K562 (cell line): ENCODE measurements around the gene EBNA1BP2. TPM values are rescaled to one million over a fixed set of nuclear protein-coding genes. Genes with fewer than 3 reads are reported as not detected.

Source experiments
- ARID3B ChIP-seq: fragments of 250-450 bp; sonication (Bioruptor Pico); IDR thresholded peaks from 2 replicates; pipeline ENCODE4 v1.4.0; 2020; ENCODE audit warnings: borderline replicate concordance
- C11orf30 ChIP-seq: fragments of 450-650 bp; IDR thresholded peaks from 2 replicates; pipeline ENCODE4 v1.6.1; 2016; ENCODE audit warnings: low read depth, mild to moderate bottlenecking
- CBFA2T3 ChIP-seq: fragments of 450-650 bp; IDR thresholded peaks from 2 replicates; pipeline ENCODE4 v1.6.1; 2017
- CEBPZ ChIP-seq: fragments of 150-350 bp; IDR thresholded peaks from 2 replicates; pipeline ENCODE4 v1.6.1; 2014; ENCODE audit warnings: low read depth, mild to moderate bottlenecking, low read length, borderline replicate concordance
- COPS2 ChIP-seq: fragments of 450-650 bp; conservative IDR thresholded peaks from 2 replicates; pipeline ENCODE4 v1.6.1; 2016; ENCODE audit warnings: mild to moderate bottlenecking, moderate library complexity
- CTBP1 ChIP-seq: fragments of 450-650 bp; IDR thresholded peaks from 2 replicates; pipeline ENCODE4 v1.6.1; 2016; ENCODE audit warnings: borderline replicate concordance
- MAFG ChIP-seq: fragments of 450-650 bp; conservative IDR thresholded peaks from 2 replicates; pipeline ENCODE4 v1.6.1; 2016; ENCODE audit warnings: missing genetic modification characterization, missing compliant biosample characterization
- MAZ ChIP-seq, 2 experiments: fragments of 450-650 bp in 1 of 2; sonication (generic) in 1 of 2; formaldehyde crosslinking; IDR thresholded peaks in 1 of 2; conservative IDR thresholded peaks in 1 of 2; 2 replicates each; pipeline versions ENCODE4 v1.4.0 to v1.5.0; 2020; ENCODE audit warnings: mild to moderate bottlenecking in 1 of 2, missing genetic modification reagents in 1 of 2
- NR1H2 ChIP-seq: sonication (generic); formaldehyde crosslinking; IDR thresholded peaks from 2 replicates; pipeline ENCODE4 v1.4.0; 2020; ENCODE audit warnings: mild to moderate bottlenecking, missing genetic modification reagents
- RCOR1 ChIP-seq, 2 experiments: IDR thresholded peaks; 2 replicates each; pipeline ENCODE4 v1.6.1; 2012; ENCODE audit warnings: low read depth in 2 of 2, low read length in 2 of 2, borderline replicate concordance in 1 of 2, improper control_type of control experiment in 1 of 2
- SUPT5H ChIP-seq: fragments of 450-650 bp; IDR thresholded peaks from 2 replicates; pipeline ENCODE4 v1.6.1; 2016
- TEAD1 ChIP-seq, 2 experiments: fragments of 450-650 bp in 1 of 2; sonication (generic) in 1 of 2; formaldehyde crosslinking; IDR thresholded peaks; 2 replicates each; pipeline versions ENCODE4 v1.4.0 to v1.8.0; 2020 to 2022; ENCODE audit warnings: mild to moderate bottlenecking in 2 of 2, missing genetic modification reagents in 1 of 2
- TEAD4 ChIP-seq, 2 experiments: sonication (generic) in 1 of 2; formaldehyde crosslinking in 1 of 2; IDR thresholded peaks; 2 replicates each; pipeline versions ENCODE4 v1.6.1 to v1.8.0; 2012 to 2022; ENCODE audit warnings: borderline replicate concordance in 1 of 2, inconsistent platforms in 1 of 2, low read length in 1 of 2, mild to moderate bottlenecking in 1 of 2, missing genetic modification reagents in 1 of 2
- ZBTB8A ChIP-seq: fragments of 450-650 bp; IDR thresholded peaks from 2 replicates; pipeline ENCODE4 v1.6.1; 2018; ENCODE audit warnings: mild to moderate bottlenecking, moderate library complexity; ENCODE audit not compliant: partially characterized antibody
- ZNF311 ChIP-seq: fragments of 250-450 bp; sonication (Bioruptor Pico); IDR thresholded peaks from 2 replicates; pipeline ENCODE4 v1.4.0; 2020; ENCODE audit warnings: mild to moderate bottlenecking, moderate library complexity
- ZNF512 ChIP-seq: IDR thresholded peaks from 2 replicates; pipeline ENCODE4 v1.6.1; 2016; ENCODE audit warnings: missing genetic modification characterization, missing compliant biosample characterization
- ZNF764 ChIP-seq: fragments of 250-450 bp; sonication (Bioruptor Pico); IDR thresholded peaks from 2 replicates; pipeline ENCODE4 v1.4.0; 2020; ENCODE audit warnings: low read depth, mild to moderate bottlenecking, moderate library complexity
- ZNF766 ChIP-seq: fragments of 200-800 bp; sonication (Bioruptor generic); conservative IDR thresholded peaks from 2 replicates; pipeline ENCODE4 v1.6.1; 2016; ENCODE audit warnings: missing genetic modification characterization, missing compliant biosample characterization
- polyA plus RNA-seq, 8 experiments: library from polyadenylated mRNA; depleted of rRNA in 4 of 8; stranded (reverse) in 5 of 8; unstranded in 3 of 8; fragments of >200 nt; fragmentation: Nextera tagmentation in 2 of 8; fragmentation: Illumina TruSeq in 1 of 8; extraction: Ambion mirVana in 2 of 8; extraction: Trizol in 1 of 8; gene quantifications; 2 replicates each; pipeline versions ENCODE4 v1.2.1 to v1.2.3, GENCODE V29; 2011 to 2014; ENCODE audit warnings: inconsistent platforms in 1 of 8, missing spikeins in 1 of 8
- total RNA-seq, 7 experiments: library from RNA; depleted of rRNA in 6 of 7; stranded (reverse); fragments of >200 nt in 6 of 7; fragmentation: Illumina TruSeq in 2 of 7; extraction: Trizol in 2 of 7; gene quantifications; 2 replicates each; pipeline versions ENCODE4 v1.2.1 to v1.2.3, GENCODE V29; 2011 to 2021; ENCODE audit warnings: low replicate concordance in 1 of 7
- TF ChIP-seq, protein P1 (sequence below), 2 experiments: IDR thresholded peaks in 1 of 2; conservative IDR thresholded peaks in 1 of 2; 2 replicates each; pipeline ENCODE4 v1.6.1; 2016; ENCODE audit warnings: low read depth in 2 of 2, mild to moderate bottlenecking in 1 of 2, missing compliant biosample characterization in 1 of 2, missing genetic modification characterization in 1 of 2, moderate library complexity in 1 of 2

Gene EBNA1BP2
- total and polyA plus RNA-seq, 9 of the 15 experiments (the other 6 are each of a cell fraction or from before 2014, with no cell fraction given) = 95.2 to 349 (median 249) TPM

- TF ChIP-seq, protein P1, sequence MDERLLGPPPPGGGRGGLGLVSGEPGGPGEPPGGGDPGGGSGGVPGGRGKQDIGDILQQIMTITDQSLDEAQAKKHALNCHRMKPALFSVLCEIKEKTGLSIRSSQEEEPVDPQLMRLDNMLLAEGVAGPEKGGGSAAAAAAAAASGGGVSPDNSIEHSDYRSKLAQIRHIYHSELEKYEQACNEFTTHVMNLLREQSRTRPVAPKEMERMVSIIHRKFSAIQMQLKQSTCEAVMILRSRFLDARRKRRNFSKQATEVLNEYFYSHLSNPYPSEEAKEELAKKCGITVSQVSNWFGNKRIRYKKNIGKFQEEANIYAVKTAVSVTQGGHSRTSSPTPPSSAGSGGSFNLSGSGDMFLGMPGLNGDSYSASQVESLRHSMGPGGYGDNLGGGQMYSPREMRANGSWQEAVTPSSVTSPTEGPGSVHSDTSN (CRISPR knock-in tag; IDR thresholded peaks at IDR 0.05; ENCODE audit: low read depth) = no peak
- TF ChIP-seq, protein P1 (tag; conservative IDR thresholded peaks at IDR 0.05; ENCODE audit: low read depth) = peak; percentile 44; the same call in 1 of the 2 replicates
- TF ChIP-seq RCOR1 (IDR thresholded peaks at IDR 0.05; ENCODE audit: borderline replicate concordance in 1 of 2, low read depth in 2 of 2, low read length in 2 of 2) = peak in 1 of 2 experiments; percentile 79; a peak in 2 of 4 replicates
- no peak for TF ChIP-seq NR1H2
- peak; percentile 80 for TF ChIP-seq CBFA2T3
- TF ChIP-seq ZNF764 (CRISPR knock-in tag) = no peak
- no peak for TF ChIP-seq SUPT5H
- TF ChIP-seq MAZ (CRISPR knock-in tag; conservative IDR thresholded peaks at IDR 0.05 in 1 of 2, IDR thresholded peaks at IDR 0.05 in 1 of 2) = peak; percentile 93
- TF ChIP-seq CEBPZ = no peak
- no peak for TF ChIP-seq ZNF311
- no peak for TF ChIP-seq ARID3B (CRISPR knock-in tag)
- TF ChIP-seq MAFG (tag) = peak; percentile 87
- TF ChIP-seq CTBP1 = 0 out of 2 replicates have a peak, but pooled peaks have one; percentile 37
- no peak for TF ChIP-seq ZBTB8A
- peak; percentile 82 for TF ChIP-seq C11orf30
- TF ChIP-seq COPS2 = no peak
- peak; percentile 93 to 98 for TF ChIP-seq TEAD1 (CRISPR knock-in tag; IDR thresholded peaks at IDR 0.05)
- peak; percentile 80 for TF ChIP-seq TEAD4 (IDR thresholded peaks at IDR 0.05; ENCODE audit: low read length)
- no peak for TF ChIP-seq TEAD4 (CRISPR knock-in tag; IDR thresholded peaks at IDR 0.05; ENCODE audit: borderline replicate concordance)
- 0 out of 2 replicates have a peak, but pooled peaks have one; percentile 5 for TF ChIP-seq ZNF512
- no peak for TF ChIP-seq ZNF766
Observed at GRCh38 chr1:43134068-43134467, 38.0 kb downstream of the EBNA1BP2 start (continued).
